H9 (cell line): ENCODE data around the gene STK32B. TPM values are rescaled to one million over a fixed set of nuclear protein-coding genes. Genes with fewer than 3 reads are reported as not detected.

Source experiments
- DNase-seq: peaks from one replicate; pipeline ENCODE4 v3.0.0-alpha.2; 2017
- H2AFZ ChIP-seq: one replicate; pipeline ENCODE4 v1.6.1; 2013; ENCODE audit warnings: mild to moderate bottlenecking, low read length, control low read depth, moderate library complexity
- H2AK5ac ChIP-seq: 2 replicates; pipeline ENCODE4 v1.6.1; 2013; ENCODE audit warnings: low read length, control low read depth, mixed read lengths; ENCODE audit not compliant: insufficient read length
- H2BK120ac ChIP-seq: one replicate; pipeline ENCODE4 v1.6.1; 2013; ENCODE audit warnings: low read depth, mild to moderate bottlenecking, low read length, control low read depth, inconsistent platforms; ENCODE audit not compliant: poor library complexity, severe bottlenecking
- H2BK12ac ChIP-seq: 2 replicates; pipeline ENCODE4 v1.6.1; 2013; ENCODE audit warnings: low read length, control low read depth, mixed read lengths, low read depth; ENCODE audit not compliant: insufficient read length
- H2BK15ac ChIP-seq: 2 replicates; pipeline ENCODE4 v1.6.1; 2013; ENCODE audit warnings: low read depth, low read length, control low read depth
- H2BK20ac ChIP-seq: one replicate; pipeline ENCODE4 v1.6.1; 2013; ENCODE audit warnings: low read depth, mild to moderate bottlenecking, low read length, control low read depth, inconsistent platforms; ENCODE audit not compliant: poor library complexity, severe bottlenecking
- H2BK5ac ChIP-seq: 2 replicates; pipeline ENCODE4 v1.6.1; 2013; ENCODE audit warnings: low read length, control low read depth, mixed read lengths; ENCODE audit not compliant: insufficient read length
- H3K14ac ChIP-seq: 2 replicates; pipeline ENCODE4 v1.6.1; 2013; ENCODE audit warnings: low read length, control low read depth; ENCODE audit not compliant: insufficient read depth
- H3K18ac ChIP-seq: 2 replicates; pipeline ENCODE4 v1.6.1; 2013; ENCODE audit warnings: low read depth, mild to moderate bottlenecking, mixed read lengths, low read length, control low read depth; ENCODE audit not compliant: insufficient read length
- H3K23ac ChIP-seq: 2 replicates; pipeline ENCODE4 v1.6.1; 2013; ENCODE audit warnings: low read length, control low read depth, mixed read lengths, low read depth; ENCODE audit not compliant: insufficient read length
- H3K23me2 ChIP-seq: 2 replicates; pipeline ENCODE4 v1.6.1; 2013; ENCODE audit warnings: low read depth, mild to moderate bottlenecking, mixed read lengths, low read length, control low read depth; ENCODE audit not compliant: insufficient read length, poor library complexity, severe bottlenecking
- H3K27ac ChIP-seq: 2 replicates; pipeline ENCODE4 v1.5.1; 2013; ENCODE audit warnings: low read length, control low read depth, mixed read lengths, low read depth; ENCODE audit not compliant: insufficient read length
- H3K27me3 ChIP-seq: 2 replicates; pipeline ENCODE4 v1.6.1; 2013; ENCODE audit warnings: low read length, control low read depth, inconsistent platforms; ENCODE audit not compliant: insufficient read depth
- H3K4ac ChIP-seq: 2 replicates; pipeline ENCODE4 v1.6.1; 2013; ENCODE audit warnings: low read depth, mild to moderate bottlenecking, control low read depth, inconsistent platforms, low read length, moderate library complexity
- H3K4me1 ChIP-seq: 2 replicates; pipeline ENCODE4 v1.6.1; 2013; ENCODE audit warnings: low read length, control low read depth, inconsistent platforms; ENCODE audit not compliant: insufficient read depth
- H3K4me2 ChIP-seq: 2 replicates; pipeline ENCODE4 v1.6.1; 2013; ENCODE audit warnings: low read length, control low read depth, mixed read lengths; ENCODE audit not compliant: insufficient read length, insufficient read depth
- H3K56ac ChIP-seq: 2 replicates; pipeline ENCODE4 v1.6.1; 2013; ENCODE audit warnings: low read depth, mild to moderate bottlenecking, mixed read lengths, low read length, control low read depth; ENCODE audit not compliant: insufficient read length
- H3K79me1 ChIP-seq: 2 replicates; pipeline ENCODE4 v1.6.1; 2013; ENCODE audit warnings: low read depth, mild to moderate bottlenecking, moderate library complexity, low read length, control low read depth, inconsistent platforms; ENCODE audit not compliant: insufficient read depth, poor library complexity, severe bottlenecking
- H3K79me2 ChIP-seq: 2 replicates; pipeline ENCODE4 v1.6.1; 2013; ENCODE audit warnings: low read length, control low read depth, inconsistent platforms; ENCODE audit not compliant: insufficient read depth
- H3K9ac ChIP-seq: 2 replicates; pipeline ENCODE4 v1.6.1; 2013; ENCODE audit warnings: low read length, control low read depth, mixed read lengths; ENCODE audit not compliant: insufficient read length; ENCODE audit errors: extremely low read depth
- H3K9me3 ChIP-seq: one replicate; pipeline ENCODE4 v1.6.1; 2013; ENCODE audit warnings: low read depth, low read length, inconsistent platforms; ENCODE audit not compliant: control insufficient read depth
- H3T11ph ChIP-seq: one replicate; pipeline ENCODE4 v1.6.1; 2013; ENCODE audit warnings: mild to moderate bottlenecking, low read length, control low read depth, inconsistent platforms
- H4K20me1 ChIP-seq: one replicate; pipeline ENCODE4 v1.6.1; 2013; ENCODE audit not compliant: control insufficient read depth, insufficient read length, insufficient read depth
- H4K5ac ChIP-seq: 2 replicates; pipeline ENCODE4 v1.6.1; 2013; ENCODE audit warnings: low read depth, mild to moderate bottlenecking, mixed read lengths, low read length, control low read depth; ENCODE audit not compliant: insufficient read length
- H4K8ac ChIP-seq: replicated peaks from 2 replicates; pipeline ENCODE4 v1.6.1; 2013; ENCODE audit warnings: low read length, control low read depth, mixed read lengths, low read depth; ENCODE audit not compliant: insufficient read length
- H4K91ac ChIP-seq: 2 replicates; pipeline ENCODE4 v1.6.1; 2013; ENCODE audit warnings: low read depth, mild to moderate bottlenecking, moderate library complexity, mixed read lengths, low read length, control low read depth; ENCODE audit not compliant: insufficient read length
- H3K27ac Mint-ChIP-seq, 3 experiments: 2 replicates in 2 of 3; 3 replicates in 1 of 3; pipeline ENCODE4 v1.8.0; 2020 to 2021; ENCODE audit warnings: mixed read lengths in 3 of 3, mild to moderate bottlenecking in 1 of 3, moderate library complexity in 1 of 3
- H3K27me3 Mint-ChIP-seq: 2 replicates; pipeline ENCODE4 v1.8.0; 2021; ENCODE audit warnings: low read depth, mild to moderate bottlenecking, moderate library complexity, mixed read lengths
- H3K36me3 Mint-ChIP-seq, 3 experiments: 2 replicates in 2 of 3; 3 replicates in 1 of 3; pipeline ENCODE4 v1.8.0; 2020 to 2021; ENCODE audit warnings: low read depth in 3 of 3, mixed read lengths in 3 of 3; ENCODE audit not compliant: insufficient read depth in 1 of 3
- H3K4me1 Mint-ChIP-seq, 2 experiments: 2 replicates each; pipeline ENCODE4 v1.8.0; 2020; ENCODE audit warnings: mixed read lengths in 2 of 2
- H3K4me3 Mint-ChIP-seq, 2 experiments: 2 replicates in 1 of 2; 3 replicates in 1 of 2; pipeline ENCODE4 v1.8.0; 2020 to 2021; ENCODE audit warnings: mild to moderate bottlenecking in 2 of 2, mixed read lengths in 2 of 2, moderate library complexity in 1 of 2
- H3K9me3 Mint-ChIP-seq, 2 experiments: 2 replicates in 1 of 2; 3 replicates in 1 of 2; pipeline ENCODE4 v1.8.0; 2020; ENCODE audit warnings: mild to moderate bottlenecking in 2 of 2, mixed read lengths in 2 of 2, moderate library complexity in 1 of 2
- WGBS: extraction: QIAGEN DNeasy Blood & Tissue Kit; methylation state at CpG from one replicate; pipeline ENCODE4 v1.1.7; 2013; ENCODE audit warnings: missing lambda C conversion rate, low lambda C conversion rate, mixed read lengths; ENCODE audit not compliant: insufficient read length; ENCODE audit errors: extremely low coverage; 5-methylcytosine and 5-hydroxymethylcytosine counted together
- total RNA-seq: library from RNA; stranded (reverse); gene quantifications from 2 replicates; pipeline ENCODE4 v1.2.1, GENCODE V29; 2021
- TF ChIP-seq, protein P1 (sequence below): fragments of 200-600 bp; sonication (generic); conservative IDR thresholded peaks from 3 replicates; pipeline ENCODE4 v1.8.0; 2021; ENCODE audit warnings: antibody characterized with exemption, mild to moderate bottlenecking

The STK32B gene
- total RNA-seq, 1 experiment from 2014 or later = 1.0 TPM

DNA sequence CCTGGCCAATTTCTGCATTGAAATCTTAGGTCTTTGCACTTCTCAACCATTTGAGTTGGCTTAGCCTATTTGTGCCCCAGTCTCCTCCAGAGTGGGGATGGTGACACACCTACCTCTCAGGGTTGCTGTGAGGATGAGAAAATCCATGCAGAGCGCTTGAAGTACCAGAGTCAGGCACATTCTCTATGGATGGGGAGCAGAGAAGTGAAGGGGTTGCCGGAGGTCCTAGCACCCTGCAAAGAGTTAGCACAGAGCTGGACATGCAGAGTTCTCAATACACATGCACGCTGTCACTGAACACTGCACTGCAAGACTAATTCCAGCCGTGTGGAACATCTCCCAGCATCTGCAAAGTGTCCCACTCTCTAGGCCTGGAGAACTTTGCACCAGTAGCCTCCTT, 2.6 kb upstream of the STK32B start:
- Histone ChIP-seq H2AK5ac (no peak overlapping the region), H3K18ac (no peak overlapping the region), H3K4ac (no peak overlapping the region), H3K14ac (no peak overlapping the region), H3K23me2 (peaks cover 12% of the 10 kb centered on the region), H3K9ac (no peak overlapping the region), H3K56ac (no peak overlapping the region), H3K79me1 (no peaks in the 10 kb centered on the region), H4K5ac (no peak overlapping the region), H3K4me2 (no peak overlapping the region), H3K9me3 (no peaks in the 10 kb centered on the region), H3K23ac (no peak overlapping the region), H3K79me2 (no peaks in the 10 kb centered on the region), H4K20me1 (no peaks in the 10 kb centered on the region), H2BK15ac (no peak overlapping the region), H4K91ac (no peak overlapping the region), H3T11ph (no peak overlapping the region), H2BK120ac (no peak overlapping the region), H2BK12ac (no peak overlapping the region), H3K27ac (no peak overlapping the region), H3K27me3 (peaks cover 18% of the 10 kb centered on the region; the same call in 1 of the 2 replicates), H2BK20ac (no peak overlapping the region), H2AFZ (no peak overlapping the region), H4K8ac (no peak overlapping the region), H2BK5ac (no peak overlapping the region), H3K4me1 (no peaks in the 10 kb centered on the region)
- WGBS = no CpG with 5 or more reads among the region's 4 CpGs
- Mint-ChIP-seq H3K27ac (no peak overlapping the region), H3K4me1 (peaks cover 10 to 16% of the 10 kb centered on the region in 2 experiments), H3K36me3 (no peaks in the 10 kb centered on the region), H3K4me3 (no peak overlapping the region), H3K9me3 (peaks cover 2 to 6% of the 10 kb centered on the region in 2 experiments; a peak in 4 of 5 replicates), H3K27me3 (peaks cover 77% of the 10 kb centered on the region)
- TF ChIP-seq, protein P1, sequence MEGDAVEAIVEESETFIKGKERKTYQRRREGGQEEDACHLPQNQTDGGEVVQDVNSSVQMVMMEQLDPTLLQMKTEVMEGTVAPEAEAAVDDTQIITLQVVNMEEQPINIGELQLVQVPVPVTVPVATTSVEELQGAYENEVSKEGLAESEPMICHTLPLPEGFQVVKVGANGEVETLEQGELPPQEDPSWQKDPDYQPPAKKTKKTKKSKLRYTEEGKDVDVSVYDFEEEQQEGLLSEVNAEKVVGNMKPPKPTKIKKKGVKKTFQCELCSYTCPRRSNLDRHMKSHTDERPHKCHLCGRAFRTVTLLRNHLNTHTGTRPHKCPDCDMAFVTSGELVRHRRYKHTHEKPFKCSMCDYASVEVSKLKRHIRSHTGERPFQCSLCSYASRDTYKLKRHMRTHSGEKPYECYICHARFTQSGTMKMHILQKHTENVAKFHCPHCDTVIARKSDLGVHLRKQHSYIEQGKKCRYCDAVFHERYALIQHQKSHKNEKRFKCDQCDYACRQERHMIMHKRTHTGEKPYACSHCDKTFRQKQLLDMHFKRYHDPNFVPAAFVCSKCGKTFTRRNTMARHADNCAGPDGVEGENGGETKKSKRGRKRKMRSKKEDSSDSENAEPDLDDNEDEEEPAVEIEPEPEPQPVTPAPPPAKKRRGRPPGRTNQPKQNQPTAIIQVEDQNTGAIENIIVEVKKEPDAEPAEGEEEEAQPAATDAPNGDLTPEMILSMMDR = no peak
- DNase-seq = no peak
